ENCODE measurements around the gene ELOVL6. TPM values are rescaled to one million over a fixed set of nuclear protein-coding genes. Genes with fewer than 3 reads are reported as not detected.

ELOVL6 gene
- total RNA-seq, 1 donor from 2014 or later, result 25.5 TPM

- no peak overlapping the region for H3K9ac ChIP-seq (ENCODE audit: low read length)
- H3K4me1 ChIP-seq (ENCODE audit: insufficient read depth, low read length), result no peaks in the 10 kb centered on the region
- no peaks in the 10 kb centered on the region for H3K27me3 ChIP-seq (ENCODE audit: insufficient read depth, low read length)
- H3K36me3 ChIP-seq (ENCODE audit: insufficient read depth, low read length), result no peaks in the 10 kb centered on the region
- DNase-seq (ENCODE audit: low read depth) (no peak), FAIRE-seq (no peak)
- Mint-ChIP-seq H3K36me3 (ENCODE audit: low read depth, unreplicated experiment) (peaks cover 3% of the 10 kb centered on the region), H3K9me3 (ENCODE audit: unreplicated experiment) (no peaks in the 10 kb centered on the region), H3K27me3 (ENCODE audit: low read depth, unreplicated experiment) (no peaks in the 10 kb centered on the region), H3K27ac (ENCODE audit: unreplicated experiment) (no peak overlapping the region), H3K4me1 (ENCODE audit: low read depth, unreplicated experiment) (peaks cover 7% of the 10 kb centered on the region), H3K4me3 (ENCODE audit: unreplicated experiment) (no peak overlapping the region)
- H3K27ac ChIP-seq (ENCODE audit: low read depth, low read length), result no peak overlapping the region
- no peaks in the 10 kb centered on the region for H3K9me3 ChIP-seq (ENCODE audit: insufficient read depth, low read depth, low read length)
- H3K4me2 ChIP-seq (ENCODE audit: low read length), result no peak overlapping the region
- peaks cover 3% of the 10 kb centered on the region for H4K20me1 ChIP-seq (ENCODE audit: insufficient read depth, low read length)
- no peak for TF ChIP-seq CTCF (IDR thresholded peaks at IDR 0.05; ENCODE audit: insufficient read depth, low read depth, low read length)
- H2AFZ ChIP-seq (ENCODE audit: low read depth, low read length), result no peak overlapping the region
- no peak overlapping the region for H3K4me3 ChIP-seq (ENCODE audit: insufficient read depth, low read depth, low read length)
- no peaks in the 10 kb centered on the region for H3K79me2 ChIP-seq (ENCODE audit: insufficient read depth, low read length)
Measured at GRCh38 chr4:110134269-110134869, 64.0 kb downstream of the ELOVL6 start.

GRCh38 chr4:110132816-110133719, 65.3 kb downstream of the ELOVL6 start:
- H3K27ac ChIP-seq (ENCODE audit: low read depth, low read length), result no peak overlapping the region
- no peaks in the 10 kb centered on the region for H3K27me3 ChIP-seq (ENCODE audit: insufficient read depth, low read length)
- Mint-ChIP-seq H3K36me3 (ENCODE audit: low read depth, unreplicated experiment) (peaks cover 5% of the 10 kb centered on the region), H3K4me1 (ENCODE audit: low read depth, unreplicated experiment) (peaks cover 3% of the 10 kb centered on the region), H3K27me3 (ENCODE audit: low read depth, unreplicated experiment) (no peaks in the 10 kb centered on the region), H3K4me3 (ENCODE audit: unreplicated experiment) (no peak overlapping the region), H3K9me3 (ENCODE audit: unreplicated experiment) (no peaks in the 10 kb centered on the region), H3K27ac (ENCODE audit: unreplicated experiment) (no peak overlapping the region)
- no peak overlapping the region for H3K9ac ChIP-seq (ENCODE audit: low read length)
- FAIRE-seq (peak; percentile 54), DNase-seq (ENCODE audit: low read depth) (no peak)
- no peaks in the 10 kb centered on the region for H3K9me3 ChIP-seq (ENCODE audit: insufficient read depth, low read depth, low read length)
- H3K4me3 ChIP-seq (ENCODE audit: insufficient read depth, low read depth, low read length), result no peak overlapping the region
- peaks cover 3% of the 10 kb centered on the region for H4K20me1 ChIP-seq (ENCODE audit: insufficient read depth, low read length)
- no peak overlapping the region for H2AFZ ChIP-seq (ENCODE audit: low read depth, low read length)
- no peaks in the 10 kb centered on the region for H3K79me2 ChIP-seq (ENCODE audit: insufficient read depth, low read length)
- H3K4me2 ChIP-seq (ENCODE audit: low read length), result no peak overlapping the region
- H3K36me3 ChIP-seq (ENCODE audit: insufficient read depth, low read length), result no peaks in the 10 kb centered on the region
- H3K4me1 ChIP-seq (ENCODE audit: insufficient read depth, low read length), result no peaks in the 10 kb centered on the region
- no peak for TF ChIP-seq CTCF (IDR thresholded peaks at IDR 0.05; ENCODE audit: insufficient read depth, low read depth, low read length)
- no peak for TF ChIP-seq EZH2 (IDR thresholded peaks at IDR 0.05; ENCODE audit: insufficient read depth, low read length)

- peaks cover 5% of the 10 kb centered on the region for H3K36me3 Mint-ChIP-seq (ENCODE audit: low read depth, unreplicated experiment)
- Histone ChIP-seq H3K36me3 (ENCODE audit: insufficient read depth, low read length) (no peaks in the 10 kb centered on the region), H3K9ac (ENCODE audit: low read length) (no peak overlapping the region), H2AFZ (ENCODE audit: low read depth, low read length) (no peak overlapping the region), H3K79me2 (ENCODE audit: insufficient read depth, low read length) (no peaks in the 10 kb centered on the region), H4K20me1 (ENCODE audit: insufficient read depth, low read length) (peaks cover 3% of the 10 kb centered on the region), H3K4me2 (ENCODE audit: low read length) (no peak overlapping the region), H3K4me3 (ENCODE audit: insufficient read depth, low read depth, low read length) (no peak overlapping the region), H3K9me3 (ENCODE audit: insufficient read depth, low read depth, low read length) (no peaks in the 10 kb centered on the region), H3K4me1 (ENCODE audit: insufficient read depth, low read length) (no peaks in the 10 kb centered on the region), H3K27ac (ENCODE audit: low read depth, low read length) (no peak overlapping the region), H3K27me3 (ENCODE audit: insufficient read depth, low read length) (no peaks in the 10 kb centered on the region)
- peaks cover 3% of the 10 kb centered on the region for H3K4me1 Mint-ChIP-seq (ENCODE audit: low read depth, unreplicated experiment)
- DNase-seq (ENCODE audit: low read depth) (no peak), FAIRE-seq (no peak)
- no peaks in the 10 kb centered on the region for H3K27me3 Mint-ChIP-seq (ENCODE audit: low read depth, unreplicated experiment)
- H3K4me3 Mint-ChIP-seq (ENCODE audit: unreplicated experiment), result no peak overlapping the region
- TF ChIP-seq CTCF (IDR thresholded peaks at IDR 0.05; ENCODE audit: insufficient read depth, low read depth, low read length) (no peak), EZH2 (IDR thresholded peaks at IDR 0.05; ENCODE audit: insufficient read depth, low read length) (no peak)
- H3K9me3 Mint-ChIP-seq (ENCODE audit: unreplicated experiment), result no peaks in the 10 kb centered on the region
- no peak overlapping the region for H3K27ac Mint-ChIP-seq (ENCODE audit: unreplicated experiment)
Measured at GRCh38 chr4:110131916-110132315, 66.5 kb downstream of the ELOVL6 start.
